ENCODE data around the gene ERP27.

DNA sequence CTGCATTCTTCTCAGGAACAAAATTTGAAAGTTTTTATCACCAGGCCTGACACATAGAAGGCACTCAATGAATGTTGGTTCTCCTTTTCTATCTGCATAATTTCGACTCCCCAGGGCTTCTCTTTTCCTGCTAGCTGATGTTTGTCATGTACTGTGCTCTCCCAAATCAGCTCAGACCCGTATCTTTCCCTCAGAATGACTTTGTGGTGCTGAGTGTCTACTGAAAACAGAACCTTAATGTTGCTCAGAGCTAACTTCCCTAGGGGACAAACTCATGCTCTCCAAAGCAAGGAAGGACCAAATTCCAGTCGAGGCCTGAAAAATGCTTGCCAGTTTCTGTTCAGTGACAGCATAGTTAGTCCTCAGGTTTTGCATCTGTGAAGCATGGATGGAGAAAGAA is 21.1 kb upstream of the ERP27 start:
- TF ChIP-seq POLR2A (IDR thresholded peaks at IDR 0.05) (no peak), POLR2AphosphoS5 (IDR thresholded peaks at IDR 0.05) (no peak), EP300 (IDR thresholded peaks at IDR 0.05) (no peak)
- TF ChIP-seq, protein P1, sequence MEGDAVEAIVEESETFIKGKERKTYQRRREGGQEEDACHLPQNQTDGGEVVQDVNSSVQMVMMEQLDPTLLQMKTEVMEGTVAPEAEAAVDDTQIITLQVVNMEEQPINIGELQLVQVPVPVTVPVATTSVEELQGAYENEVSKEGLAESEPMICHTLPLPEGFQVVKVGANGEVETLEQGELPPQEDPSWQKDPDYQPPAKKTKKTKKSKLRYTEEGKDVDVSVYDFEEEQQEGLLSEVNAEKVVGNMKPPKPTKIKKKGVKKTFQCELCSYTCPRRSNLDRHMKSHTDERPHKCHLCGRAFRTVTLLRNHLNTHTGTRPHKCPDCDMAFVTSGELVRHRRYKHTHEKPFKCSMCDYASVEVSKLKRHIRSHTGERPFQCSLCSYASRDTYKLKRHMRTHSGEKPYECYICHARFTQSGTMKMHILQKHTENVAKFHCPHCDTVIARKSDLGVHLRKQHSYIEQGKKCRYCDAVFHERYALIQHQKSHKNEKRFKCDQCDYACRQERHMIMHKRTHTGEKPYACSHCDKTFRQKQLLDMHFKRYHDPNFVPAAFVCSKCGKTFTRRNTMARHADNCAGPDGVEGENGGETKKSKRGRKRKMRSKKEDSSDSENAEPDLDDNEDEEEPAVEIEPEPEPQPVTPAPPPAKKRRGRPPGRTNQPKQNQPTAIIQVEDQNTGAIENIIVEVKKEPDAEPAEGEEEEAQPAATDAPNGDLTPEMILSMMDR (IDR thresholded peaks at IDR 0.05): no peak
